ENCODE results near the gene WFDC8.
"Not testable (repeated sequence)": the region's sequence is repeated elsewhere in the genome, so short reads cannot be mapped to it uniquely, and the experiment has no call there.

Gene WFDC8

DNA sequence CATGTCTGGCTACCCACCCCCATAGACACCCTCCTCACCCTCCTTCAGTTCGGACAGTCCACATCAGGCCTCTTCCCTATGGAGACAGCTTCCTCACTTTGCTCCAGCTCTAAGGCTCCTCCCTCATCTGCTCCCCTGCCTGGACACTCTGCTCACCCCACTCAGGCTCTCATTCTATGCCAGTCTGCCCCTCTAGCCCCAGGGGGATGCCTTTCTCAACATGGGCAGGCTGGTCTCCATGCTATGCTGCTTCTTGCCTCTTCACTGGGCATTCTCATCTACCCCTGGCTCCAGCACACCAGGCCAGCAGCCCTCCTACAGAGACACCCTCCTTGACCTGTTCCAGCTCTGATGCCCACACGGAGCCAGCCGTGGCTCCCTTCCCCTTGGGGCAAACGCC is at the start of gene WFDC8:
Gene WFDC8, minus strand, starts transcription at position 101 of the 400 bp plus-strand sequence. Its CDS starts 37 bp downstream, at position 64.
- no peak for DNase-seq

DNA sequence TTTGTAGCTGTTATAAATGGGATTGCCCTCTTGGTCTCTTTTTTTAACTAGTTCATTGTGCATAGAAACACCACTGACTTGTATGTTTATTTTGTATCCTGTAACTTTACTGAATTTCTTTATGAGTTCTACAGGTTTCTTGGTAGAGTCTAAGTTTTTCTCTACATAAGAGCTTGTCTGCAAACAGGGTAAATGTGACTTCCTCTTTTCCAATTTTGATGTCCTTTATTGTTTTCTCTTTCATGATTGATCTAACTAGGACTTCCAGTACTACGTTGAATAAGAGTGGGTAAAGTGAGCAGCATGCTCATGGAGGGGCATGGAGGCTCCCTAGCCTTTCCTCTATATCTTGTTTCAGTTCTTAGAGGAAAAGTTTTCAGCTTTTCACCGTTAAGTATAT is 47.5 kb upstream of the WFDC8 start:
- DNase-seq: no peak

DNA sequence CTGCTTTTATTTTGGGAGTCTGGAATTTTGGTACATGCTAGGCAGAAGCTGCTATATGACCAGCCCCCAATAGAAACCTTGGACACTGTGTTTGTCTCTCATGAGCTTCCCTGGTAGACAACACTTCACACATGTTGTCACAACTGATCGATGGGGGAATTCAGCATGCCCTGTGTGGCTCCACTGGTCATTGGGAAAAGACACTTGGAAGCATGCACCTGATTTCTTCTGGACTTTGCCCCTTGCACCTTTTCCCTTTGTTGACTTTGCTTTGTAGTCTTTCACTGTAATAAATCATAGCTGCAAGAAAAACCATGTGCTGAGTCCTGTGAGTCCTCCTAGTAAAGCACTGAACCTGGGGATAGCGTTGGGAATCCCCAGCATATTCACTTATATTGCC is 42.5 kb upstream of the WFDC8 start:
- DNase-seq: no peak

DNA sequence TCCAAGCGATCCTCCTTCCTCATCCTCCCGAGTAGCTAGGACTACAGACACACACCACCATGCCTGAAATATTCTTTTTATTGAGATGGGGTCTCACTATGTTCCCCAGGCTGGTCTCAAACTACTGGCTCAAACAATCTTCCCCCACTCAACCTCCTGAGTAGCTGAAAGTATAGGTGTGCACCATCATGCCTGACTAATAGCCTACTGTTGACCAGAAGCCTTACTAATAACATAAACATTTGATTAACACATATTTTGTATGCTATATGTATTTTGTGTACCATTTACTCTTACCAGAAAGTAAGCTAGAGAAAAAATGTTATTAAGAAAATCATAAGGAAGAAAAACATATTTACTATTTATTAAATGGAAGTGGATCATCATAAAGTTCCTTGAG is 38.5 kb upstream of the WFDC8 start:
- DNase-seq: no peak

DNA sequence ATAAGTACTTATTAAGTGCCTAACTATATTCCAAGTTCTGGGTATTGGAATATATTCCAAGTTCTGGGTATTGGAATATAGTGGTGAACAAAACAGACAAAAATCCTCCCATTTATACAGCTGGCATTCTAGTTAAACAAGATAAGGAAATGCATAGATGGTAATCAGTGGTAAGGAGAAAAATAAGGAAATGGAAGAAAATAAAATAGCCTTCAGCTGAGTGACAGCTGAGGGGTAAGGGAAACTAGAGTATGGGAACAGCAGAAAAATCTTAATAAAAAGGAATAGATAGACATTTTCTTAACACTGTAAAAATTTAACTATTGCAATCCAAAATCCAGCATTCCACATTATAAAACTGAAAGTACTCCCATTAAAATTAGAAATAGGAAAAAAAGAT is 33.2 kb upstream of the WFDC8 start:
- DNase-seq: no peak

DNA sequence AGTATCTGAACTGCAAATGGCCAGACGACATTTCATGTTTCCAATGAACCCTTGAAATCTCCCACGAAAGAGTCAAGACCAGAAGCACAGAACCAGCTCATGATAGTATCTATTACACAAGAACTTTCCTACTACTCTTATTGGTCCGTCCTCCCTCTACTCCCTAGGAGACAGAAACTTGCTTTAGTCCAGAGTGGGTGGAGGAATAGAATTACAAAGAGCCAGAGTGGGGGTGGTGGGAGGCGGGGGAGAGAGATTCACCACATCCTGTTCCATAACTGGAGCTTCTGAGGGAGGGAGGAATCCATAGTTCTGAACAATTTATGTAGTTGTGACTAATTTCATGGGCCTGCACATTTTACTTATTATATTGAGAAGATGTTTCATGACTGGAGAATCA is 32.0 kb upstream of the WFDC8 start:
- DNase-seq: no peak

DNA sequence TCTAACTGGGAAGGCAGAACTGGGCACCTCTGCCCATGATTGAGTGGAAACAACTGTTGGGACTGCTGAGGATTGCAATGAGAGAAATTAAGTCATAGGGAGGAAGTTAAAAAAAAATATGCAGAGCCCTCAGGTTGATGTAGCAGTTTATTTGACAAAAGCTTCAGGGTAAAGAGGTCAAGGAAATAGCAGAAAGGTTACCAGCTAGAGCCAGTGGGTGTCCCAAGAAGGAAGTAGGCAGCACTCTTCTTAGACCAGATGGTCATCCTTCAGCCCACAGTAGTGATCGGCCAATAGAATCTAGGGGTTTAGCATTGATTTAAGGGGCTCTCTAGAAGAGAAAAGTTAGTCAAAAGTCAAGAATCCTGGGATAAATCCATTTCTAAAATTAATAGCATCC is 28.7 kb upstream of the WFDC8 start:
- no peak for DNase-seq

DNA sequence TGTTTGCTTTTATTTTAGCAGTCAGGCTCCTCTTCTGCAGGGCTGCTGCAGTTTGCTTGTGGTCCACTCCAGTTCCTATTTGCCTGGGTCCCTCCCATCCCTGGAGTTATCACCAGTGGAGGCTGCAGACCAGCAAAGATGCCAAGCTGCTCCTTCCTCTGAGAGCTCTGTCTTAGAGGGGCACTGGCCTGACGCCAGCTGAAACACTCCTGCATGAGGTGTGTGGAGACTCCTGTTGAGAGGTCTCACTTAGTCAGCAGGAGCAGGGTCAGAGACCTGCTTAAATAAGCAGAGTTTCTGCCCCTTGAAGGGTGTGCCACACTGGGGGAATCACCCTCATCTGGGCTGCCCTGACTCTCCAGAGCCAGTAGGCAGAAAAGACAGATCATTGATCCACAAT is 16.2 kb upstream of the WFDC8 start:
- DNase-seq: no peak

DNA sequence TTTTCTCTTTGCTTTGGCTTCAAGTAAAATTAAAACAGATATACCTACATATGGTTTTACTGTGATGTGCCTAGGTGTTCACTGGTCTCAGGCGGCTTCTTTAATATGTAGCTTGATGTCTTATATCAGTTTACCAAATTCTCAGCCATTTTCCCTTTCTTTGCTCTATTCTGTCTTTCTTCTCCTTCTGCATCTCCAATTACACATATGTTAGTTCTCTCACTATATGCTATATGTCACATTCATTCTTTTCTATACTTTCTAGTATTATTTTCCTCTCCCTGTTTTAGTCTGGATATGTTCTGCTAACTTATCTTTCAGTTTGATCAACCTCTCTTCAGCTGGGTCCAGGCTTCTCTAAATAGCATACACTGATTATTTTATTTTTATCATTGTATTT is 14.4 kb upstream of the WFDC8 start:
- no peak for DNase-seq

DNA sequence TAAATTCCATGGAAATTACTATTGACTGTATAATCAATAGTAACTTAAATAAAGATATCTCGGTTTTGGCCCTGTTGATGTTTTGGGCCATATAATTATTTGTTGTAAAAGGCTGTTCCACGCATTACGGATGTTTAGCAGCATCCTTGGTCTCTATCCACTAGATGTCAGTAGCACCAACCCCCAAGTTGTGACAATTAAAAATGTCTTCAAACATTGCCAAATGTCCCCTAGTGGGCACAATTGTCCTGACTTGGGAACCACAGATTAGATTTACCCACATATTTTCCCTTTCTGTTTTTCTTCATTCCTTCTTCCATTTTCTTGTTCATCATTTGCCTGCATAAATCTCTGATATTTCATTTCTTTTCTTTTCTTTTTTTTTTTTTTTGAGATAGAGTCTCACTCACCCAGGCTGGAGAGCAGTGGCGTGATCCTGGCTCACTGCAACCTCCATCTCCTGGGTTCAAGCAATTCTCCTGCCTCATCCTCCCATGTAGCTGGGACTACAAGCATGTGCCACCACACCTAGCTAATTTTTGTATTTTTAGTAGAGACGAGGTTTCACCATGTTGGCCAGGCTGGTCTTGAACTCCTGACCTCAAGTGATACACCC is 13.6 kb upstream of the WFDC8 start:
- no peak for DNase-seq

DNA sequence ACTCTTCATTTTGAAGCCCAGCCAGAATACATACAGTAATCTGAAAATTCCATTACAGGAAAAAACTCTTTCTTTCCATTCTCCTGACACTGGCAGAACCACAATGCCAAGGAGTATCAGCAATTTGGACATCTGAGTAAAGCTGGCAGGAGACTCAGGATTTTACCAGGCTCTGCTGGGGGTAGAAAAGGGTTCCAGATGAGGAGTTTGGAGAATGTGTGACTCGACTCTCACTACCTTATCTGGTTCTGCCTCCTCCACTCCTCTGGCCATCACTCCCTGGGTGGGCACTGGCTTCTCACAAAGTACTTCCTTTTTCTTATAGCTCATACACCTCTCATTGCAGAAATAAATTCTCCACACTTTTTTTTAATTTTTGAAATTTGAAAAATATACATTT is 10.6 kb upstream of the WFDC8 start:
- DNase-seq: no peak

DNA sequence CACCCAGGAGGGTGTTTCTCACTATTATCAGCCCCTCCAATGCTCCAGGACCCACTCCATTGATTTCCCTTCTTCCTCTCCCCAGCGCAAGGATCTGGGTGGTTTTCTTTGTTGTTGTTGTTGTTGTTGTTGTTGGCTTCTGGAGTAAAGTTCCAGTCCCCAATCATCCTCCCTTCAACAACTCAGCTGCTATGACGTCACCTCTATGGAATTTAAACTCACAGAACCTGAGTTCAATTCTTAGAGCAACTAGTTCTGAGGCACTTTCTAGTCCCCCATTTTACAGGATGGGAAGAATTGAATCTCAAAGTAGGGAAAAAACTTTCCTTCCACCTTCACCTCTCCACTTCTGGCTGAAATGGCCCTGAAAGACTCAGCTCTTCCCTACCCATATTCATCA is 9.7 kb upstream of the WFDC8 start:
- no peak for DNase-seq

DNA sequence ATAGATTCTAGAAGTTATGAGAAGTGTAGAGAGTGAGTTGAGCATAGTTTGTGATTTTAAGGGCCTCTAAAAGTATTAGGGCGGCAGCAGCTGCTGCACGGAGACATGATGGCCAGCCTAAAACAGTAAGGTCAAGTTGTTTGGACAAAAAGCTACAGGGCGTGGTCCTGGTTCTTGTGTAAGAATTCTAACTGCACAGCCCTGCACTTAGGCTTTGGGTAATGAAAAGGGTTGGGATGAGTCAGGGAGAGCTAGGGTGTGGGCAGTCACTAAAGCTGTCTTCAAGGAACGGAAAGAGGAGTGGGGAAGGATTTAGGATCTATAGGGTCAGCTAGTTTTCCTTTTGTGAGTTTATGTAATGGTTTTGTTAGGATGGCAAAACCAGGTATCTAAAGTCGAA is 6.9 kb upstream of the WFDC8 start:
- not testable (repeated sequence) for DNase-seq

DNA sequence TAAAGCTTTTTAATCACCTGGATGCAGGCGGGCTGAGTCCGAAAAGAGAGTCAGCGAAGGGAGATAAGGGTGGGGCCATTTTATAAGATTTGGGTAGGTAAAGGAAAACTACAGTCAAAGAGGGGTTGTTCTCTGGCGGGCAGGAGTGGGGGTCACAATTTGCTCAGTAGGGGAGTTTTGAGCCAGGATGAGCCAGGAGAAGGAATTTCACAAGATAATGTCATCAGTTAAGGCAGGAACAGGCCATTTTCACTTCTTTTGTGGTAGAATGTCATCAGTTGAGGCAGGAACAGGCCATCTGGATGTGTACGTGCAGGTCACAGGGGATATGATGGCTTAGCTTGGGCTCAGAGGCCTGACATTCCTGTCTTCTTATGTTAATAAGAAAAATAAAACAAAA is 5.2 kb upstream of the WFDC8 start:
- DNase-seq: not testable (repeated sequence)

DNA sequence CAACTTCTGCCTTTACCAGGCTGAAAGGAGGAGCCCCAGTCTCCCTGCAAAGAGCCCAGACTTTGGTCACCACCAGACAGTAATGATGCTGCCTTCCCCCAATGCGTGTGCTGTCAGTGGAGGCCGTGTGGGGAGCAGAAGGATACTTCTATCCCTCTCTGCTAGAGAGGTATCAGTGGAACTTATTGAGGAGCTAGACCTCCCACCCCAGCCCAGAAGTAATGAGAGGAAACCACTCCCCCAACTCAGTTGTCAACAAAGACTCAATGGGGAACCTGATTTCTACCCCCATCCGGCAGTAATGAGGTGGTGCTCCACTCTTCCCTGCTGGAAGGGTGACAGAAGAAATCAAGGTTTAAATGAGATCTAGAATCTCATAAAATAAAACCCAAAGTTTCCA is 4.4 kb upstream of the WFDC8 start:
- DNase-seq: no peak

DNA sequence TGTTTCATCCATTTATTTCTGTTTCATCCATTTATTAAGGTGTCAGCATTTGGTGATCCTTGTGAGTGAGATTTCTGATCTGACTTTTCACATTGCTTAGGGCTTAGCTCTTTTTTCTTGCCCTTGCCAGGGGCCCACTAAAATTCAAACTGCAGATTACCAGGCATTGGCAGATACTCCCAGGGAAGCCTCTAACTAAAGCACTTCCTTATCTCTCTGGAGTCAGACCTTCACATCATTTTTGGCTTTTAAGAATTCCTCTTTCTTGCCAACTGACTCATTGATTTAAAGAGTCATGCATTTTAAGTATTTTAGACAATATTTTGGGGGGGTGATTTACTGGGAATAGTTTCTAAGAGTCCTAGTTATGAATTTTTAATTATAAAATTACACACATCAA is 2.6 kb upstream of the WFDC8 start:
- no peak for DNase-seq

DNA sequence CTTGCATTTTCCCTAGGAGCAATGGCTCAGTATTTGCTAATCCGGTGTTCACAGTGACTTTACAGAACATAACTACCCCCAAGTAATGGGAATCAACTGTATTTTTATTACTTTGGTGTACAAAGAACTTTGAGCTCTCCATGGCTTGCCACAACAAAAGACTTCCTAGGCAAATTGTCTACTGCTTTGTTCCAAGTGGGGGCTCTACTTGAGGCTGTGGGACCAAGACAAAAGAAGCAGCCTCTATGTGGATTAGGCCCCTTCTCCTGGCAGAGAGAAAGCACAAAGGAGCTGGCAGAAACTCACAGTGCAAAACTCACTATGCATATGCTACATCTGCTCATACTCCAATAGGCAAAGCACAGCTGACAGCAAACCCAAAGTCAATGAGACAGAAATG is 853 bp downstream of the WFDC8 start:
- no peak for DNase-seq

DNA sequence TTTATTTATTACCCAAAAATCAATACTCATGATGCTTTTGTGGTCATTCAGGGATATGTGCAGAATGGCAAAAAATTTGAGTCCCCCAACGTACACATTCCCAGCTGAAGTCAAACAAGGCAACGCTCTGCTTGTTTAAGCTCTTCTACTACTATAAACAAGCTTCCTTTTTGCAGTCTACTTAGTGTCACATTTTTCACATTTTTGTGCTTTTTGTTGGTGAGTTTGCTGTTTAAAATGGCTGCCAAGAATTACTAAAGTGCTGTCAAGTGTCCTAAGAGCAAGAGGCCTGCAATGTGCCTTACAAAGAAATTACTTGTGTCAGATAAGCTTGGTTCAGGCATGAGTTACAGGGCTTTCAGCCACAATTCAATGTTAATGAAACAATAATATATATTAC is 2.1 kb downstream of the WFDC8 start:
- no peak for DNase-seq

DNA sequence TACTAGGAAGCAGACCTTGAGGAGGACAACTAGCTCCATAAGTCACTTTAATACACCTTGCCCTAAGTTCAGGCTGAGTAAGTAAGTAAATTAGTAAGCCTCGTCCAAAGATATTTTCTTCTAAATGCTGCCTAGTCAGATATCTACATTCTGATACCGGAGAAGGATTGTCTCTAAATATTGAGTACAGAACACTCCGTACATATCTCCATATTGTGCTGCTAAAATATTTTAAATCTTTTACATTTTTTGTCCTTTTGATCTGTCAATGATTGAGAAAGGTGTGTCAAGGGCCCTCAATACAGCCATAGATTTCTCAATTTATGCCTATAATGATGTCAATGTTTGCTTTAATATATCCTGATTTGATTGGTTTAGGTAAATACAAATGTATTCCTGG is 3.2 kb downstream of the WFDC8 start:
- DNase-seq: no peak

DNA sequence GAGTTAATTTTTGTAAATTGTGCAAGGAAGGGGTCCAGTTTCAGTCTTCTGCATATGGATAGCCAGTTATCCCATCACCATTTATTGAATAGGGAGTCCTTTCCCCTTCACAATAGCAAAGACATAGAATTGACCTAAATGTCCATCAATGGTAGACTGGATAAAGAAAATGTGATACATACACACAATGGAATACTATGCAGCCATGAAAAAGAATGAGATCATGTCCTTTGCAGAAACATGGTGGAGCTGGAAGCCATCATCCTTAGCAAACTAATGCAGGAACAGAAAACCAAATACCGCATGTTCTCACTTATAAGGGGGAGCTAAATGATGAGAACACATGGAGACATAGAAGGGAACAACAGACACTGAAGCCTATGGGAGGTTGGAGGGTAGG is 9.4 kb downstream of the WFDC8 start:
- not testable (repeated sequence) for DNase-seq

DNA sequence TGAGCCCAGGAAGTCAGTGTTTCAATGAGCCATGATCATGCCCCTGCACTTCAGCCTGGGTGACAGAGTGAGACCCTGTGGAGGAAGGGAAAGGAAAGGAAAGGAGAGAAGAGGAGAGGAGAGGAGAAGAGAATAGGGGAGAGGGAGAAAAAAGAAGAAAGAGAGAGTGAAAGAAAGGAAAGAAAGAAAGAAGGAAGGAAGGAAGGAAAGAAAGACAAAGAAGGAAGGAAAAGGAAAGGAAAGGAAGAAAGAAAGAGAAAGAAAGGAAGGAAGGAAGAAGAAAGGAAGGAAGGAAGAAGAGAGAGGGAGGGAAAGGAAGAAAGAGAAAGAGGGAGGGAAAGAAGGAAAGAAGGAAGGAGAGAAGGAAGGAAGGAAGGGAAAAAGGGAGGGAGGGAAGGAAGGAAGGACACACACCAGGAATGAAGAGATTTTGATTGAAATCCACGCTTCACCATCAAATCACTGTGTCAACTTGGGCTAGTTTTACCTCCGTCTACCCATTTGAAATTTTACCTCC is 14.3 kb downstream of the WFDC8 start:
- no peak for DNase-seq

DNA sequence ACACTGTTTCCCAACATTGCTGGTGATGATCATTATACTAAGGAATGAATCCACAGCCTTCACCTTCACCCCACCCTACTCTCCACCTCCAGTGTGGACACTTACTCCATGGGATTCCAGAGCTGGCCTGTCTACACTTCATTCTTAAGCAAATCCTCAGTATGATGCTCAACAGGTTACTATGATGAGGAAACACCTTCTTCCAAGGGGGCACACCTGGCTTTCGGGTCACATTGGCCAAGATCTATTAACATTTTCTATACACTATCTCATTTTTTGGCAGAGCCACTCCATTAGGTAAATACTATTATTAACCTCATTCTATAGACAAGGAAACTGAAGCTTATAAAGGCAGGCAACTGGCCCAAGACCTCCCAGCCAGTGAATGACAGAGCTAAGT is 23.9 kb downstream of the WFDC8 start:
- DNase-seq: no peak

DNA sequence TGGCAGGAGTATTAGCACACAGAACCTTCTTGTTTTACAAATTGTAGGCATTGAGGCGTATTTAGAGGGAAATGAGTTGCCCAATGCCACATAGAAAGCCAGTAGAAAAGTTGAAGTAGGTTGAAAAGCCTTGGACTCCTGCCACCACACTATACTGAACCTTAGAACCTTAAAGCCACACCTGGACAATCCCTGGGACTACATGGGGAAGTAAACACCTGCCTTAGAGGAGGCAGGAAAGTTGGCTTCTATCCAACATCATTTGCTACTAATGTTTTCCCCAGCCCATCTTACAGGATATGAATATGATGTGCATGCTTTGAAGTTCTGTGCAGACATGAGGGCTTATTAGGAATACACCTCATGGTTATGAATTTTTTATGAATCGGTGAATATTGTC is 26.6 kb downstream of the WFDC8 start:
- no peak for DNase-seq

DNA sequence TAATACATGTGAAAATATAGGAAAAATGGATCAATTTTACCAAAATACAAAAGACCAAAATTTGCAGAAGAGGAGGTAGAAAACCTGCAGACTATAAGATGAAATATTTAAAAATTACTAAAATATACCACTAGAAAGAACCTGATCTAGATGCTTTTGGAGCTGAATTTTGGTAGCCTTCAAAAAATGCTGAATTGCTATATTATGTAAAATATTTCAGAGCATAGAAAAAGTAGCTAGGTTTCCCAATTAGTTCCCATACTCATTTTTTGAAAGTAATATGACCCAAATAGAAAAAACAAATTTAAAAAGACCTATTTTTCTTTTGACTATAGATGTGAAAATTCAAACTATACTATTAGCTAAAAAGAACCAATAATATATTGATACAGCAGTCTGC is 28.3 kb downstream of the WFDC8 start:
- DNase-seq: no peak

DNA sequence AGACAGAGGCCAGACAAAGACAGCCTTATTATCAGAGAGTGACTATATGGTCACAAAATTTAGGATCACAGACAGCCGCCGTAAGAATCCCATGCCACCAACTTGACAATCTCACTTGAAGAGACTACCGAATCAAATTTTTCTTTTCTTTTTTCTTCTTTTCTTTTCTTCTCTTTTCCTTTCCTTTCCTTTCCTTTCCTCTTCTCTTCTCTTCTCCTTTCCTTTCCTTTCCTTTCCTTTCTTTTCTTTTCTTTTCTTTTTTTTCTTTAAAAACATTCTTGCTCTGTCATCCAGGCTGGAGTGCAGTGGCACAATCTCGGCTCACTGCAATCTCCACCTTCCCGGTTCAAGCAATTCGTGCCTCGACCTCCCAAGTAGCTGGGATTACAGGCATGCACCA is 30.7 kb downstream of the WFDC8 start:
- no peak for DNase-seq
